Uterus (tissue), 2 donors: Measurements from ENCODE around the gene LIN7B.

Source experiments
- POLR2A ChIP-seq, 2 donors: fragments of 450-650 bp; IDR thresholded peaks; one replicate each; pipeline ENCODE4 v1.6.1; 2016; ENCODE audit warnings: antibody characterized with exemption in 2 of 2, mild to moderate bottlenecking in 1 of 2, moderate library complexity in 1 of 2
- TF ChIP-seq, protein P1 (sequence below), 4 experiments: fragments of 200-600 bp in 2 of 4; fragments of 450-650 bp in 2 of 4; sonication (generic) in 2 of 4; IDR thresholded peaks; one replicate each; pipeline ENCODE4 v1.5.1; 2016 to 2019; ENCODE audit warnings: antibody characterized with exemption in 4 of 4, mild to moderate bottlenecking in 2 of 4, moderate library complexity in 1 of 4

DNA sequence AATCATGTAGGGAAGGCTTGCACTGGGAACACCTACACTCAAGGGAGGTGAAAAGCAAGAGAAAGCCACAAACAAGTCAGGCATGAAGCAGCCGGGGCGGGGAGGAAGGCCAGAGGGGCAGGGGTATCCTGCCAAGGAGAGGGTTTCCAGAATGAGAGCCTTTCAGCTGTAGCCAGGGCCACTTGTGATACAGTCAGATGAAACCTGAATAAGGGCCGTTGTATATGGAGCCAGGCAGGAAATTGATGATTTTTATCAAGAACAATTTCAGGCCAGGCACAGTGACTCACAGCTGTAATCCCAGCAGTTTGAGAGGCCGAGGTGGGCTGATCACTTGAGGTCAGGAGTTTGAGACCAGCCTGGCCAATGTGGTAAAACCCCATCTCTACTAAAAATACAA lies 47.8 kb downstream of the LIN7B start:
- TF ChIP-seq, protein P1, sequence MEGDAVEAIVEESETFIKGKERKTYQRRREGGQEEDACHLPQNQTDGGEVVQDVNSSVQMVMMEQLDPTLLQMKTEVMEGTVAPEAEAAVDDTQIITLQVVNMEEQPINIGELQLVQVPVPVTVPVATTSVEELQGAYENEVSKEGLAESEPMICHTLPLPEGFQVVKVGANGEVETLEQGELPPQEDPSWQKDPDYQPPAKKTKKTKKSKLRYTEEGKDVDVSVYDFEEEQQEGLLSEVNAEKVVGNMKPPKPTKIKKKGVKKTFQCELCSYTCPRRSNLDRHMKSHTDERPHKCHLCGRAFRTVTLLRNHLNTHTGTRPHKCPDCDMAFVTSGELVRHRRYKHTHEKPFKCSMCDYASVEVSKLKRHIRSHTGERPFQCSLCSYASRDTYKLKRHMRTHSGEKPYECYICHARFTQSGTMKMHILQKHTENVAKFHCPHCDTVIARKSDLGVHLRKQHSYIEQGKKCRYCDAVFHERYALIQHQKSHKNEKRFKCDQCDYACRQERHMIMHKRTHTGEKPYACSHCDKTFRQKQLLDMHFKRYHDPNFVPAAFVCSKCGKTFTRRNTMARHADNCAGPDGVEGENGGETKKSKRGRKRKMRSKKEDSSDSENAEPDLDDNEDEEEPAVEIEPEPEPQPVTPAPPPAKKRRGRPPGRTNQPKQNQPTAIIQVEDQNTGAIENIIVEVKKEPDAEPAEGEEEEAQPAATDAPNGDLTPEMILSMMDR (IDR thresholded peaks at IDR 0.05): no peak
- TF ChIP-seq POLR2A (IDR thresholded peaks at IDR 0.05): no peak
